ENCODE data around the gene LCMT1.
"Not testable (repeated sequence)": the region's sequence is repeated elsewhere in the genome, so short reads cannot be mapped to it uniquely, and the experiment has no call there.

The LCMT1 gene

DNA sequence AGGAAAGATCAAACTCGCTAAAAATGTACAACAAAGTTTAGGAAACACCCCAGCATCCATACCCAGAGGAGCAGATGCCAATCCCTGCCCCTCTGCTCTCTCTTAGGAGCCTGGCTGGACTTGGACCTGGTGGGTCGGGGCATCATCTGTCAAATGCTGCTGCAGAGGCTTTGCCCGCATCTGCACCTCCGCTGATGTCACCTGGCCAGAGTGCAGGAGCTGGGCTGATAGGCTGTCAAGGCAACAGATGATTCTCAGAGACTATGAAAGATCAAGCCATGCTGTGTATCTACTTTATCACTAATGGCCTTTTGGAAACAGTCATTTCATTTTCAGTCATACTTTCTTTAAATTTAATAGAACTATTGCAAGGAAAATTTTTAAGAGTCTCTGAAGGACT is 15.9 kb upstream of the LCMT1 start:
- FAIRE-seq, result no peak

GRCh38 chr16:25097276-25097975 is 14.1 kb upstream of the LCMT1 start:
- FAIRE-seq, result no peak

DNA sequence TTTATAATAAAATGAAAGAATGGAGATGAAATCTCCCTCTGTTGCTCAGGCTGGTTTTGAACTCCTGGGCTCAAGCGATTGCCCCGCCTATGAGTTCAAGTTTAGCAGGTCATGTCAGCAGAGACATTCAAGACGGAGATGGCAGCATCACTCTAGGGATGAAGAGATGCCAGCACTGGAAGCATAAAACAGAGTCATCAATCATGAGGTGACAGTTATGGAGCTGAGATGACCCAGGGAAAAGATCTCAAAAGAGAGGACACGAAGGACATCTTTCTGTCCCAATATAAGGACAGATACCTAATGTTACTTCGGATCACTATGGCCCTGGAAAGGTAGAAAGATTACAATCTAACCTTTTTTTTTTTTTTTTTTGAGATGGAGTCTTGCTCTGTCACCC is 11.0 kb upstream of the LCMT1 start:
- no peak for FAIRE-seq

DNA sequence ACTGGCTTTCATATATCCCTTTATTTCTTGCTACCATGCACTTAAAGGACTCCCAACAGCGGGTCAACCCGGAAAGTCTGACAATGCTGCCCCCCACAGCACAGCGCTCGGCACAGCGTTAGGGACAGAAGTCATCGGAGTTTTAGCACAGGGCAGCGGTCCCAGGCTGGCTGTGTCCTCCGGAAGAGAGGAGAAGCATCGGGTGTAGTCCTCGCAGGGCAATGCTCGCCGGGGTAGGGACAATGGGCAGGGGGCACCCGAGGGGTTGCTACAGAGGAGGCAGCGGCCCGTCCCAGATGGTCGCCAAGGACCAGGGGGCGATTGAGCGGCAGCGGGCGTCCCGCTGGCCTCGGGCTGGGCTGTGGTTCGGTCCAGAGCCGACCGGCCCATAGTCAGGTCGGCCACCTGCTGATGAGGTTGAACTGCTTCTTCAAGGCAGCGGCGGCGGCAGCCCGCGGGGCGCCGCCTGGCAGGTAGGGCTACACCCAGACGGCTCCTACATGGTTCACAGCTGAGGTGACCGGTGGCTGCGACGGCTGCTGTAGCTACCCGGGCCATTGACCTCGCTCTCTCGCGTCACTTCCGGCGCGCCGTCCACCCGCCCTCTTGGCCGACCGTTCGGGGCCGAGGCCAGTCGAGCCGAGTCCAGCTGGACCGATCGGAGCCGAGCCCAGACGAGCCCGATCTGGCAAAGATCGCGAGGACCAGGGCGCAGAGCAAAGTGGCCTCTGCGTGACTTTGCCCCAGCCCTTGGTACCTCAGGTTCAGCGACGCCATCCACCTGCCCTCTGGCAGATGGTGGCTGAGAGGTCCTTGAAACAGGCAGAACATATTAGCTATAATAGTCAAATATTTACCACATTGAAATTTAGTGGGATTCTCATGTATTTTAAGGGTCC is 4.7 kb upstream of the LCMT1 start:
- FAIRE-seq, result no peak

GRCh38 chr16:25107466-25107792 is 4.1 kb upstream of the LCMT1 start:
- no peak for FAIRE-seq

DNA sequence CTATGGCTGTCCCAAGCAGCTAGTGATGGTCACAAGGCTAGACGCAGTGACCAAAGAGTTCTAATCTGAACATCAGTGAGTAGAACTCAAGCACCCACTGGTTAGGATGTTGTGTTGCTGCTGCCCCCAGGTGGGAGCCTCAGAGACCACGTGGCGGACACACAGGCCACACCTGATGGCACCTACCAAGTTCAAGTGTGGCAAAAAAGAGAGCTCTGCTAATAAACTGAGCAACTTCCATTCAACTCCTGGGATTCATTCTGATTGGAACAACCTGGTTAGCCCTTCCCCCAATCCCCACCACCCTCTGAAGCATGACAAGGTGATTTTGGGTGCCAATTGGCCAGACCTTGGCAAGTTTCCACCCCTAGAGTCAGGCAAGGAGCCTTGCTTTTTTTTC is 3.5 kb upstream of the LCMT1 start:
- FAIRE-seq, result no peak

GRCh38 chr16:25109643-25110042 is 1.9 kb upstream of the LCMT1 start:
- FAIRE-seq, result no peak

DNA sequence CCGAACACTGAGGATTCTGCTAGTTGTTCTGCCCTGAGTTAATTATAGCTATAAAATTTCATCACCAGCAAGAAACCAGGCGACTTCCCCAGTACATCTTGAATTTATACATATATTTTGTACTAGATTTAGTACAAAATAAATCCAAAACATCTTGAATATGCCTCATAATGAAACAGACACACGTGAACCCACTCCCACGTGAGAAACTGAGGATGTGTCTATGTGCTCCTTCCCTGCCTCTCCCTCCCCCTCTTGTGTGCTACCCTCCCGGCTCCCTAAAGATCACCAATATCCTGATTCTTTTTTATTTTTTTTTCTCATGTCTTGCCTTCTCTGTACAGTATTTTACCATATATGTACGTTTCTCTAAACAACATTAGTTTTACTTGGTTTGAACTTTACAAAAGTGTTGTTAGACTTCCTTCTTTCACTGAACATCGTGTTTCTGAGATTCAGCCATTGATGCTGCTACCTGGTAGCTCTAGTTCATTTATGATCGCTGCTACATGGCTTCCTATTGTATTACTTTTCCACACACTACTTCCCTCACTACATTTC is 1.1 kb upstream of the LCMT1 start:
- FAIRE-seq, result no peak

- FAIRE-seq, result no peak
Observed at GRCh38 chr16:25114121-25114520, 2.6 kb downstream of the LCMT1 start.

DNA sequence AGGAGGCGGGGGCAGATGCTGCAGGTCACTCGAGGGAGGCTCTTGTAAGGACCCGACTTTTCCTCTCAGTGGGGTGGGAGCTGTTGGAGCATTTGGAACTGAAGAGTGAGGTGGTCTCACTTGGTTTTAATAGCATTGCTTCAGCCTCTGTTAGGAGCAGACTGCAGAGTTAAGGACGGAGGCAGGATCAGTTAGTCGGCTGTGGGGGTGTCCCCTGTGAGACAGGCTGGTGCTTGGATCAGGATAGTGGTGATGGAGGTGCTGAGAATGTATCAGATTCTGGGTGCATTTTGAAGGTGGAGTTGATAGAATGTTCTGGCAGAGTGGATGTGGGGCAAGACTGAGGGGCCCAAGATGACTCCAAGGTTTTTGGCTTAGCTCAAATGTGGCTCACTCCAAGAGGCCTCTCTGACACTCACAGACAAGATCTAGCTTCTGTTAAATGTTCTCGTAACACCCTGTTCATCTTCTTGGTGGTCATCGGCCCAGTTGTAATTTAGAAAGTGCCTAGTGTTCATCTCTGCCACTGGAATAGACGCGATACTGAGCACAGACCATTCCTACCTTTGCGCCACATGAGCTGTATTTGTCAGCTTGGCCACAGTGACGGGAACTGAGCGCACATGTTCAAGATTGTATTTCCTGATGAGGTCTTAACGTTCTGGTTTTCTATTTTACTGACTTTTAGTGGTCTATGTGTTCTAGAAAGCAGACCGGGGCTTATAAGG is 7.5 kb downstream of the LCMT1 start:
- no peak for FAIRE-seq

DNA sequence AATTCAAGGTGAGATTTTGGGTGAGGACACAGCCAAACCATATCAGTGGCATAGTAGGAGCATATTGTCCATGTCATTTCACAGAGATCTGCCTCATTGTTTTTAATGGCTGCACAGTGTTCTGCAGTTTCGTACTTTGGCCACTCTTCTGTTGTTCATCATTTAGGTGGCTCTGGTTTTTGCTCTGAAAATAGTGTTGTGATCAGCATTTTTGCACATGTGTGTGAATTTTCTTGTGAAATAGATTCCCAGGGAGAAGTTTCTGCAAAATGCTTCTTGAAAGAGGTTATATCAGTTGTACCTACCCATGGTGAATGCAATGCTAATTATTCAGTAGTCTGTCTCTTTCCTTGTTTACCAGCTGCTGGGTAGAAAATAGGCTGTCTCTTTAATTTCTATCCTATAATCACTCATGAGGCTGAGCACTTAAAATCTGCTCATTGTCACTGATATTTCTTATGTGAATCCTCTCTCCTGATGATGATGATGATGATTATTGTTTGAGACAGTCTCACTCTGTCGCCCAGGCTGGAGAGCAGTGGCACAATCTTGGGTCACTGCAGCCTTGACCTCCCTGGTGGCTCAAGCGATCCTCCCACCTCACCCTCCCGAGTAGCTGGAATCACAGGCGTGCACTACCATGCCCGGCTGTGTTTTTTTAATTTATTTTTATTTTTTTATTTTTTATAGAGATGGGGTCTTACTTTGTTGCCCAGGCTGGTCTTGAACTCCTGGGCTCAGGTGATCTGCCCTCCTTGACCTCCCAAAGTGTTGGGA is 10.5 kb downstream of the LCMT1 start:
- no peak for FAIRE-seq

GRCh38 chr16:25124503-25124902 is 13.0 kb downstream of the LCMT1 start:
- no peak for FAIRE-seq

GRCh38 chr16:25126086-25126666 is 14.6 kb downstream of the LCMT1 start:
- FAIRE-seq, result not testable (repeated sequence)

DNA sequence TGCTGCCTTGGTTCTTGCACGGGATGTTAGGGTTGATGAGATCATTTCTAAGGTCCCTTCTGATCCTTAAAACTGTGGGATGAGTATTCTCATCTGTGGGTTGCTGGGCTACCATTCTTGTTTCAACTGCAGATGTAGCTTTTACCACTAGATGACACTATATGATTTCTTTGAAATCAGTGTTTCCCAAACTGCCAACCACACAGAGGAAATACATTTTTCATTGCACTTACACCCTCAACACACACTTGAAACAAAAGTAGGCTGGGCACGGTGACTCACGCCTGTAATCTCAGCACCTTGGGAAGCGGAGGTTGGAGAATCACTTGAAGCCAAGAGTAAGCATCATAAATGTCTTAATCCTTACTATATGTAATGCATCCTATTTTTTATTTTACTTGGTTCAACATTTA is 15.3 kb downstream of the LCMT1 start:
- FAIRE-seq, result no peak

- FAIRE-seq, result not testable (repeated sequence)
Observed at GRCh38 chr16:25132751-25133150, 21.2 kb downstream of the LCMT1 start.

- no peak for FAIRE-seq
Observed at GRCh38 chr16:25134166-25134700, 22.7 kb downstream of the LCMT1 start.

GRCh38 chr16:25135254-25135878 is 23.8 kb downstream of the LCMT1 start:
- FAIRE-seq, result no peak

GRCh38 chr16:25138130-25138529 is 26.6 kb downstream of the LCMT1 start:
- no peak for FAIRE-seq

- no peak for FAIRE-seq
Observed at GRCh38 chr16:25140459-25140858, 28.9 kb downstream of the LCMT1 start.

GRCh38 chr16:25141648-25142047 is 30.1 kb downstream of the LCMT1 start:
- no peak for FAIRE-seq

DNA sequence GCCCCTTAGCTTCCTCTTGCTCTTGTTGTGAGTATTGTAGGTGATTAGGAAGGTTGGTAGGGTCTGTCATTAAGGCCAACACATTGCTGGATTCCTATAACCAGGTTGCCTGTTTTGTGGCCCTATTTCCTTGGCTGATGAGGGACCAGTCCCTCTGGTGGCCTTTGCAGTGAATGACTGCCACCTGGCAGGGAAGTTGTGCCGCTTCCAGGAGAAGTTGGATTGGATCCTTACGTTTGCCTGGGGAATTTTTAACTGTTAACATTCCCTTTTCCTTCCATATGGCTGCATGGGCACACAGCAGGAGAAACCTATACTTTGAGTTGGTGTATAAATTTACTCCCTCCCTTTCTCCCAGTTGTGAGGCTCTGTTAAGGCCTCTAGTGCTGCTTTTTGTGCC is 32.4 kb downstream of the LCMT1 start:
- no peak for FAIRE-seq
